Activated T-cell treated with anti-CD3 and anti-CD28 coated beads for 48 hours (primary cell): ENCODE data around the gene ACOT4.
"Not testable (repeated sequence)": the region's sequence is repeated elsewhere in the genome, so short reads cannot be mapped to it uniquely, and the experiment has no call there.

Source experiments
- DNase-seq: peaks from one replicate; pipeline ENCODE4 v3.0.0-alpha.2; 2020; ENCODE audit warnings: low read depth

The ACOT4 gene

DNA sequence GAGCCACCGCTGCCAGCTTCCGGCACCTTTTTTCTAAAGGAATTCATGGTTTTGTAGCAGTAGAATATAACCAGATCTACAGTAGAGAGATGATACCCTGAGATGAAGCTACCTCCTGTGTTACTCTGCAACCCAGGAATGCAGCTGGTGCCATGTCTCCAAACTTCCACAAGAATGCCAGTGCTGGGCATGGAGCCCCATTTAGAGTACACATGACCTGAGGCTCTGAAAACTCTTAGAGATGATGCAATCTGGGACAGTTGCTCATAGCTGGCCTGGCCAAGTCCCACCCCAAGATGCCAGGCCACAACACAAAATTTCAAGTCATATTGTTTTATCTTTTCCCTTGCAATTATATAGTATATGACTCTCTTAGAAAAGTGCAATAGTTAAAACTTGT, 14.5 kb upstream of the ACOT4 start:
- not testable (repeated sequence) for DNase-seq

DNA sequence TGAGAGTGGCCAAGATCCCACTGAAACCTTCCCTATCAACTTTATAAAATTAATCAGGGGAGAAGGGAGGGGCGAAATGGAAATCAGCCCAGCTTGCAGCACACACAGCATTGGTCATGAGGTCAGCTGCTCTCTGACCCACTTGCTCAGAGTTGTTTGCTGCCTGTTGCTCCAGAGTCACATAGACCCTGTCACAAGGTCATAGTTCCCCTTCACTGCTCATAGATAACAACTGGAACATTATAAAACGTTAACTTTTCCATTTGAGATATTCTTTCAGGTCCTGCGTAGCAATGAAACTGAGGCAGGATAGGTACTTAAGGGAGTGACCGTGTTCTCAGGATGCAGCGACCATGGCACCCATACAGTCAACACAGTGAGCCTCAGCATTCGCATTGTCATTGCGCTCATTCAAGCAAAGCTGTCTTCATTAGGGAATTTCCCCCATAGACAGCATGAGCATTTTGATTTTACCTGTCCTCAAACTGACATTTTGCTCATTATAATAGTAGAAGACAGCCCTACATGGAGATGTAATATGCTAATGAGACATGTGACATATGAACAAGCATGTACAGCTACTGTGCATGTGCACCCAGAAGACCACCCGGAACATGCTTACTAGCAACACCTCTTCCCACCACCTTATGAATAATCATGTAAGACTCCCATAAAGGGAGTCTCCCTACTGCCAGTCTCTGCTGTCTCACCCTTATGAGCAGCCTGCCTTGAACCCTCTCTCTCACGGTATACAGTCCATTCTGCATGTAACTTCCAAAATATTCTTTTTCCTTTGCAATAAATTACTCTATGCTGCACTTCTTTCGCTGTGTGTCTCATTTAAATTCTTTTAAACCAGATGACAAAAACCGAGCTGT, 9.3 kb upstream of the ACOT4 start:
- DNase-seq: not testable (repeated sequence)

DNA sequence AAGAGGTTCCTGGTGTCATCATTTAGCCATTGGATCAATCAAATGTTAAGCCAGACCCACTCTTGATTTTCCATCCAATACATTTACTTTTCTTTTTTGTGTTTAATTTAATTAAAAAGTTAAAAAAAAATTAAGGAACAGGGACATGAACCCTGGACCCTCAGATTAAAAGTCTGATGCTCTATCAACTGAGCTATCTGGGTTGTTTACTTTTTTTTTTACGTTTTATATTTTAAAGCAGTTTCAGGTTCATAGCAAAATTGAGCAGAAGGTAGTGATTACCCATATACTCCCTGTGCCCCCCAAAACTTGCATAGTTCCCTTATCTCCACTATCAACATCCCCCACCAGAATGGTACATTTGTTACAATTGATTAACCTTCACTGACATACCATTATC, 3.0 kb upstream of the ACOT4 start:
- no peak for DNase-seq

DNA sequence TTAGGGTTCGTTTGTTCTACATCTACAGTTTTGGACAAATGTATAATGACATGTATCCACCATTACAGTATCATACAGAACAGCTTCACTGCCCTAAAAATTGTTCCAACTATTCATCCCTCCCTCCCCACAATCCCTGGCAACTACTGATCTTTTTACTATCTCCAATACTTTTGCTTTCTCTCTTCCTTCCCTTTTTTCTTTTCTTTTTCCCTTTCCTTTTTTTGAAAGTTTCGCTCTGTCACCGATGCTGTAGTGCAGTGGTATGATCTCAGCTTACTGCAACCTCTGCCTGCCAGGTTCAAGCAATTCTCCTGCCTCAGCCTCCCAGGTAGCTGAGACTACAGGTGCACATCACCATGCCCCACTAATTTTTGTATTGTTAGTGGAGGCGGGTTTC, 2.6 kb upstream of the ACOT4 start:
- no peak for DNase-seq

DNA sequence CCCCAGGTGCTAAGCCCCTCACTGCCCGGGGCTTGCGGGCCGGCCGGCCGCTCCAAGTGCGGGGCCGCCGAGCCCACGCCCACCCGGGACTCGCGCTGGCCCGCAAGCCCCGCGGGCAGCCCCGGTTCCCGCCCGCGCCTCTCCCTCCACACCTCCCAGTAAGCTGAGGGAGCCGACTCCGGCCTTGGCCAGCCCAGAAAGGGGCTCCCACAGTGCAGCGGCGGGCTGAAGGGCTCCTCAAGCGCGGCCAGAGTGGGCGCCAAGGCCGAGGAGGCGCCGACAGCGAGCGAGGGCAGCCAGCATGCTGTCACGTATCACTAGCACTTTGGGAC, 1.0 kb upstream of the ACOT4 start:
- DNase-seq: not testable (repeated sequence)

DNA sequence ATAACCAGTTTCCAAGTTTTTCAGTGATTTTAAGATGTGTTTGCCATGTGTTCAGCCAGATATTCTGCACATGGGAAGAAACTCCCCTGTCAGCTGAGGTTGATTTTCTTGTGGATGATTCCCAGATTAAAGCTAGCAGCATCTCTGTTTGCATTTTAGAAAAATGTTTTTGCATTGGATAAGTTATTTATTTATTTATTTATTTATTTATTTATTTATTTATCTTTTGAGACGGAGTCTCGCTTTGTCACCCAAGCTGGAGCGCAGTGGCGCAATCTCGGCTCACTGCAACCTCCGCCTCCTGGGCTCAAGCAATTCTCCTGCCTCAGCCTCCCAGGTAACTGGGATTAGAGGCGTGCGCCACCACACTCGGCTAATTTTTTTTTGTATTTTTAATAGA, 2.8 kb downstream of the ACOT4 start:
- no peak for DNase-seq

DNA sequence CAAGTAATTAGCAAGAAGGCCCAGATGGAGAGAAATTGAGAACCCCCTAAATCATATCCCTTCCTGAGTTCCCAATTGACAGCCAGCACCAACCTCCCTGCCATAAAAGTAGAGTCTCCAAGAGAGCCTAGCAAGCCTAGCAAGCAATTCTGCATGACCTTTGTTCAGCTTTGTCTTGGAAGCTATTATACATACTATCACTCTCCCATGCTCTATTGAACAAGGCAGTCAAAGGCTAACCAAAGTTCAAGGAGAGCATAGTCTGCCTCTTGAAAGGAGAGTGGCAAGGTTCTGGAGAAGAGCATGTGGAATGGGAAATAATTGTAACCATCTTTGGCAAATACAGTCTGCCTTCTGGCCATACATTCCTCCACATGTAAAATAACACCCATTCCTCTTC, 7.8 kb downstream of the ACOT4 start:
- no peak for DNase-seq

DNA sequence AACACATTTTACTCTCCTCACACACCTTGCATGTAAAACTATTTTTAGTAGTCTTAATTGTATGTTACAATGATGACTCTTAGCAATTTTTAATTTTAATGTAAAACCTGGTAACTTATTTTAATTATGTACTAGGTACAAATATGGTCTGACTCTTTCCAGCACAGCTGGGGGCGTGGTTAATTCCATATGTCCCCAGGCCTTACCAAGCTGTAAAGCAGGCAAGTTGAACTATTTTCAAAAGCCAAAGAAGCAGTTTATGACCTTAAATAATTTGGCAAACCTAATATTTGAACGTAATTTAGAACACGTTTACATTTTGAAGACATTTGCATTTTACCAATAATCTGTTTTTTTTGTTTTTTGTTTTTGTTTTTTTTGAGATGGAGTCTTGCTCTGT, 11.3 kb downstream of the ACOT4 start:
- DNase-seq: no peak

DNA sequence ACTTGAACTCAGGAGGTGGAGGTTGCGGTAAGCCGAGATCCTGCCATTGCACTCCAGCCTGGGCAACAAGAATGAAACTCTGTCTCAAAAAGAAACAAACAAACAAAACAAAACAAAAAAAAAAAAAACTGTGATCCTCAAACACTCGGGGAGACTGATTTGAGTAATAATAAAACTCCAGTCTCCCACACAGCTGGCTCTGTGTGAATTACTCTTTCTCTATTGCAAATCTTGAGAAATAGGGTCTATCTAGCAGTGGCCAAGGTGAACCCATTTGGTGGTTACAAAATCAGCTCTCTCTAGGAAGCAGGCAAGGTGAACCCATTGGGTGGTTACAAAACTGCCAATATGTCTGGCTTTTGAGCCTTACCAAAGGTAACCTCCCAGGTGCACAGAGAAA, 14.6 kb downstream of the ACOT4 start:
- no peak for DNase-seq

DNA sequence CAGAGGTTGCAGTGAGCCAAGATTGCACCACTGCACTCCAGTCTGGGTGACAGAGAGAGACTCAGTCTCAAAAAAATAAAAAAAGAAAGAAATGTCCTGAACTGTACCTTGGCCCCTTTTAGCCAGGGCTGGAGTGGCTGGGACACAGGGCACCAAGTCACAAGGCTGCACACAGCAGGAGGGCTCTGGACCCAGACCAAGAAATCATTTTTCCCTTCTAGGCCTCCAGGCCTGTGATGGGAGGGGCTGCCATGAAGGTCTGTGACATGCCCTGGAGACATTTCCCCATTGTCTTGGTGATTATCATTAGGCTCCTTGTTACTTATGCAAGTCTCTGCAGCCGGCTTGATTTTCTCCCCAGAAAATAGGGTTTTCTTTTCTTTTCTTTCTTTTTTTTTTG, 15.6 kb downstream of the ACOT4 start:
- DNase-seq: no peak

DNA sequence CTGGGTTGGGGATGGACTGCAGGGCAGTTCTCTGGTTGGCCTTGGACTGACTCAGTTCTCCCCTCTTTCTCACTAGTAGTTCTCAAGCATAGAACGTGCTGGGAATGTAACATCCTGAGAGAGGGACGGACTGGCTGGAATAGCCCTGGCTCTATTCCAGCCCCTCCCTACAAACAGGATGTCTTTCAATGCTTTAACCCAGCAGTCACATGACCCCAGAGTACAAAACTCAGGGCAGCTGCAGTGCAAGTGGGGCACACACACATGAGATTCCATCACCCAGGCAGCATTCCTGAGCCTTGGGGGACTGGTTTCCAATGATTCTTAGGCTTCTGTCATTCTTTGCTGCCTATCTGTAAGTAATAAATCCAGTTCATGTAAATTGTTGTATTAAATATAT, 19.0 kb downstream of the ACOT4 start:
- no peak for DNase-seq

DNA sequence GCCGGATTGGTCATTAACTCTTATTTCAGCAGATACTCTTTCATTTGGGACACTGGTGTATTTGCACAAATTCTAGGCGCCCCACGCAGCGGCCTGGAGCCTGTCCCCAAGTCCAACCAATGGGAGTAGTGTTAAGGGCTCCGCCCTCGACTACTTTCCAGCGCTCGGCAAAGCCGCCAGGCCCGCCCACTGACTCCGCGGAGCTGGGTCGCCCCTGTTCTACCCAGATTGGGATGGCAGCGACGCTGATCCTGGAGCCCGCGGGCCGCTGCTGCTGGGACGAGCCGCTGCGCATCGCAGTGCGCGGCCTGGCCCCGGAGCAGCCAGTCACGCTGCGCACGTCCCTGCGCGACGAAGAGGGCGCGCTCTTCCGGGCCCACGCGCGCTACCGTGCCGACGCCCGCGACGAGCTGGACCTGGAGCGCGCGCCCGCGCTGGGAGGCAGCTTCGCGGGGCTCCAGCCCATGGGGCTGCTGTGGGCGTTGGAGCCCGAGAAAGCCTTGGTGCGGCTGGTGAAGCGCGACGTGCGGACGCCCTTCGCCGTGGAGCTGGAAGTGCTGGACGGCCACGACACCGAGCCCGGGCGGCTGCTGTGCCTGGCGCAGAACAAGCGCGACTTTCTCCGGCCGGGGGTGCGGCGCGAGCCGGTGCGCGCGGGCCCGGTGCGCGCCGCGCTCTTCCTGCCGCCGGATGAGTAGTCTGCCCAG, 20.8 kb downstream of the ACOT4 start, which contains the start of gene ACOT6:
Gene ACOT6, plus strand, starts transcription at position 179 of the 707 bp plus-strand sequence. Its CDS starts 55 bp downstream, at position 234.
- DNase-seq: peak; percentile 62

DNA sequence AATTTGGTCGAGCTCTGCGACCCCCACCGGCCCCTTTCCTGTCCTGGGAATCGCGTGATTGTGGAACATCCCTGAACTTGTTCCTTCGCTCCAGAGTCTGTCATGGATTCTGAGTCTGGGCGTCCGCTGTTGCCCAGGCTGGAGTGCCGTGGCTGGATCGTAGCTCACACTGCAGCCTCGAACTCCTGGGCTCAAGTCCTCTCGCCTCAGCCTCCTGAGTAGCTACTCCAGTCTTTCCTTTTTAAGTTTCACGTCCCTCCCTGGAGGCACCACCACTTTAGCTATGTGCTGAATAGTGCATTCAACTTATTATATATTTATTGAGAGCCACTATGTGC, 21.3 kb downstream of the ACOT4 start:
- no peak for DNase-seq

DNA sequence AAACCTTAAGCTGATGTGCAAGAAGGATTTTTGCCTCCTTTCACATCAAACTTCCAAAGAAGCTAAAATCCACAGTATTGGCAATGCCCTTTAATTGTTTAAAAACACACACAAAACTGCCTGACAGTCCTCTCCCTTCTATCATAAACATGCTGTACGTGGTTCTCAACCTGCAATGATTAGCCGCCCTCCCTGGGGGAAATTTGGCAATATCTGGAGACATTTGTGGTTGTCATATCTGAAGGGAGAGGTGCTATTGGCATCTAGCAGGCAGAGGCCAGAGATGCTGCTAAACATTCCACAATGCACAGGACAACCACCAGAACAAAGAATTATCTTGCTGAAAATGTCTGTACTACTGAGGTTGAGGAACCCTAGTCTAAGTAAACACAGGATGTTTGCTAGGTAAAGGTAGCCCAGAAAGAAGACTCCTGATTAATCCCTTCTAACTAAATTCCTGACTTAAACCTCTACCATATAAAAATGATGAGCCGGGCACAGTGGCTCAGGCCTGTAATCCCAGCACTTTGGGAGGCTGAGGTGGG, 21.8 kb downstream of the ACOT4 start:
- DNase-seq: no peak

DNA sequence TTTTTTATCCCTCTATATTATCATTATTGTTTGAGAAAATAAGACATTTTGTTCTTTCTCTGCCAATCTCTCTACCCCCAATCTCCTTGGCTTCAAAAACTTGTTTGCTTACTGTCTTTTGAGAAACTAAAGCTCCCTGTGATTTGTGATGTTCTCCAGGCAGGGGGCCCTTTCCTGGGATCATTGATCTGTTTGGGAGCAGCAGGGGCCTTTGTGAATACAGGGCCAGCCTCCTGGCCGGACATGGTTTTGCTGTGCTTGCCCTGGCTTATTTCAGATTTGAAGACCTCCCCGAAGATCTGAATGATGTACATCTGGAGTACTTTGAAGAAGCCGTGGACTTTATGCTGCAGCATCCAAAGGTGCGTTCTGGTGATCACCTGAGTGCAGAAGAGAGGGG, 25.2 kb downstream of the ACOT4 start:
- no peak for DNase-seq

DNA sequence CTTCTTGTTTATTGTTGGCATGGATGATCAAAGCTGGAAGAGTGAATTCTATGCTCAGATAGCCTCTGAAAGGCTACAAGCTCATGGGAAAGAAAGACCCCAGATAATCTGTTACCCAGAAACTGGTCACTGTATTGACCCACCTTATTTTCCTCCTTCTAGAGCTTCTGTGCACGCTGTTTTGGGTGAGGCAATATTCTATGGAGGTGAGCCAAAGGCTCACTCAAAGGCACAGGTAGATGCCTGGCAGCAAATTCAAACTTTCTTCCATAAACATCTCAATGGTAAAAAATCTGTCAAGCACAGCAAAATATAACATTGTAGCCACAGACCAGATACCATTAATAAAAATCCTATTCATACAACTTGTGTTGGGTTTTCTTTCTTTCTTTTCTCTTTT, 27.9 kb downstream of the ACOT4 start:
- DNase-seq: no peak

DNA sequence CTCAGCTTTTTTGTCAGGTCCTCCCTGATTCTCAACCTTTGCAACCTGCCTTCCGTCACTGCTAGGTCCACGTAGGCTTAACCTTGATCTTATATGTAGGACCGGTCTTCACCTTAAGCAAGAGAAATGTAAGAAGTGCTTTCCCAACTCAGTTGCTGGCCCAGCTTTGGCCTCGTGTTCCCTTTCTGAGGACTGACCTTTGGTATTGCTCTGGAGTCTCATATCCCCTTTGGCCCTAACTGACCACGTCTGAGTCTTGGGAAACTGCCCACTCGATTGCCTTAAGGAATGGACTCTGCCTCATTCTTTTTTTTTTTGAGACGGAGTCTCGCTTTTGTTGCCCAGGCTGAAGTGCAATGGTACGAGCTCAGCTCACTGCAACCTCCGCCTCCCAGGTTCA, 28.6 kb downstream of the ACOT4 start:
- DNase-seq: no peak

DNA sequence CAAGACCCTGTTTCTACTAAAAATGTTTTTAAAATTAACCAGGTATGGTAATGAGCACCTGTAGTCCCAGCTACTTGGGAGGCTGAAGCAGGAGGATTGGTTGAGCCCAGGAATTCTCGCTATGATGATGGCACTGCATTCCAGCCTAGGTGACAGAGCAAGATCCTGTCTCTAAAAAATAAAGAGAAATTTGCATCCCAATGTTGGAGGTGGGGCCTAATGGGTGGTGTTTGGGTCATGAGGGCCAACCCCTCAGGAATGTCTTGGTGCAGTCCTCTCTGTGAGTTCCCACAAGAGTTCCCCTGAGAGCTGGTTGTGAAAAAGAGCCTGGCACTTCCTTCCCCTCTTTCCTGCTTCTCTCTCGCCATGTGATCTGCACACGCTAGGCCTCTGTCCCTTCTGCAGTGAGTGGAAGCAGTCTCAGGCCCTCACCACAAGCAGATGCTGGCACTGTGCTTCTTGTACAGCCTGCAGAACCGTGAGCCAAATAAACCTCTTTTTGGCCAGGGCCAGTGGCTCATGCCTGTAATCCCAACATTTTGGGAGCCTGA, 31.9 kb downstream of the ACOT4 start:
- no peak for DNase-seq

DNA sequence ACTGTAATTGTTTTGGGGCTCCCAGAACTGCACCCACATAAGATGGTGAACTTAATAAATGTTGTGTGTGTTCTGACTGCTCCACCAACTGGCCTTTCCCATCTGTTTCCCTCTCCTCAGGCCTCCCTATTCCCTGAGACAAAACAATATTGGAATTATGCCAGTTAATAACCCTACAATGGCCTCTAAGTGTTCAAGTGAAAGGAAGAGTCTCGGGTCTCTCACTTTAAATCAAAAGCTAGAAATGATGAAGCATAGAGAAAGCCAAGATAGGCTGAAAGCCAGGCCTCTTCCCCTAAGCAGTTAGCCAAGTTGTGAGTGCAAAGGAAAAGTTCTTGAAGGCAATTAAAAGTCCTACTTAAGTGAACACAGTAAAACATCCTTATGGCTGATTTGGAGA, 34.0 kb downstream of the ACOT4 start:
- DNase-seq: no peak

DNA sequence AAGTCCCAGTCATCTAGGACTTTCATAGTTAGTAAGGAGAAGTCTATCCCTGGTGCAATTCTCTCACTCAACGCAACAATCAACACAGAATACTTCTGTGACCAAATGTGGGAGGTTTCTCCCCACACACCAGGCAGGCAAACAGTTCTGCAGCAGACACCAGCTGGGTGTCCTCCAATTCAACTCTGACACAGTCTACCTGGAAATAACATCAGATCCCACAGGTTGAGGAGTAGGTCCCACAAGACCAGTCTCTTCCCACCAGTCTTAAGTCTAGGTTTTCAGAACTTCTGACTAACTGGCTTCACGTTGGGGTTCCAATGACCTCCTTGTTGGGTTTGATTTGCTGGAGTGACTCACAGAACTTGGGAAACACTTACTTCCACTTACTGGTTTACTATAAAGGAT, 35.5 kb downstream of the ACOT4 start:
- no peak for DNase-seq

DNA sequence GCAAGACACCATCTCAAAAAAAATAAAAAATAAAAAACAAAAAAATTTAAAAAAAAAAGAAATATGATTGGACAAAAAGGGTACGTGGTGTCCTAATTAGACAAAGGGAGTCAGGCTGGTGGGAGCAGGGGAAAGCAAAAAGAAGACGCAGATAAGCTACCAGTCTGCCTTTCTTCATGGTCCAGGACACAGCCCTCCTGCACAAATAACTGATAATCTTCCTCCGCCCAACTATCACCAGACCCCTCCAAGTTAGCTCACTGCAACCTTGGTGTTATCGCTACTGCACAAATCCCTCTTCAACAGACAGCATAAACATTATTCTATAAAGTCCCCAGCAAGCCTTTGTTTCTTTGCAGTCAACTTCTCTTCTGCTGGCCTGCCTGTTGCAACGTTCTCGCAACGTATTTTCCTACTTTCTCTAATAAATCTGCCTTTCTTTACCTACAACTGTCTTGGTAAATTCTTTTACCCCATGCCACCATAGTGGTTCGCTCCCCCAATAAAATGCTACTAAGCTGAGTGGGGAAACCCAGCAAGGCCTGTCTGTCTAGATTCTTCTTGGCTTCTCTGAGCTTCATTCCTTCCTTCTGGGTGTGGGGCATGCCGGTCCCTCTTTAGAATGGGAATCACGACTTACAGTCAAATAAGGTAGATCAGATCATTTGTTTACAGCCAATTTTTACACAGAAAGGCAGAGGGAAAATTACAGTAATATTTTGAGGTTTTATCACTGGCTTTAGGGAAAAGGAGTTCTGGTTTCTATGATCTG, 38.5 kb downstream of the ACOT4 start:
- DNase-seq: no peak
